Measurements from ENCODE around the gene SATB1.

The SATB1 gene

GRCh38 chr3:18355832-18356231, 69.3 kb downstream of the SATB1 start:
- no peaks in the 10 kb centered on the region for H3K9me3 ChIP-seq (replicated peaks in 1 of 2; ENCODE audit: control insufficient read depth in 2 of 2, insufficient read depth in 1 of 2, low read depth in 1 of 2, low read length in 2 of 2)
- no peak overlapping the region for H4K91ac ChIP-seq (ENCODE audit: low read depth, low read length, poor library complexity)
- no peak overlapping the region for H3K23ac ChIP-seq (ENCODE audit: low read depth, low read length, poor library complexity)
- no peak overlapping the region for H2BK5ac ChIP-seq (ENCODE audit: low read length)
- H2BK120ac ChIP-seq (ENCODE audit: low read depth, low read length), result no peak overlapping the region
- H2BK12ac ChIP-seq (ENCODE audit: low read length), result no peak overlapping the region
- no peak overlapping the region for H3K27ac ChIP-seq (replicated peaks; ENCODE audit: low read length)
- no peaks in the 10 kb centered on the region for H3K79me1 ChIP-seq (ENCODE audit: low read depth, low read length)
- H2AK5ac ChIP-seq (ENCODE audit: low read depth, low read length), result no peak overlapping the region
- no peak for DNase-seq (ENCODE audit: low spot score)
- no peak overlapping the region for H3K4me3 ChIP-seq (ENCODE audit: low read length in 2 of 2)
- H3K4me1 ChIP-seq (ENCODE audit: control insufficient read depth in 2 of 2, insufficient read depth in 1 of 2, low read depth in 1 of 2, low read length in 2 of 2), result peaks cover 0 to 7% of the 10 kb centered on the region in 2 donors
- no peak overlapping the region for H2AFZ ChIP-seq (ENCODE audit: low read length)
- no peak overlapping the region for H3K4ac ChIP-seq (ENCODE audit: low read length)
- no peak overlapping the region for H4K8ac ChIP-seq (ENCODE audit: low read depth, low read length)
- no peak overlapping the region for H2BK15ac ChIP-seq (ENCODE audit: low read length)
- H3K14ac ChIP-seq (ENCODE audit: low read length), result no peak overlapping the region
- H3K4me2 ChIP-seq (ENCODE audit: insufficient read depth, low read length, poor library complexity, severe bottlenecking), result no peak overlapping the region
- H3K18ac ChIP-seq (ENCODE audit: low read length), result no peak overlapping the region
- no peak overlapping the region for H3K9ac ChIP-seq (ENCODE audit: low read depth, low read length, poor library complexity)
- H3K27me3 ChIP-seq (ENCODE audit: control insufficient read depth in 3 of 3, insufficient read depth in 3 of 3, low read depth in 1 of 3, low read length in 3 of 3), result no peaks in the 10 kb centered on the region
- H3K36me3 ChIP-seq (replicated peaks in 1 of 2; ENCODE audit: control insufficient read depth in 2 of 2, insufficient read depth in 2 of 2, low read length in 2 of 2), result peaks cover 0 to 2% of the 10 kb centered on the region in 2 donors
- no CpG with 5 or more reads among the region's 2 CpGs for WGBS, 2 donors (ENCODE audit: extremely low coverage in 2 of 2, insufficient read length in 2 of 2, insufficient replicate concordance in 1 of 2)

- H2AK5ac ChIP-seq (ENCODE audit: low read depth, low read length), result no peak overlapping the region
- no peaks in the 10 kb centered on the region for H3K79me1 ChIP-seq (ENCODE audit: low read depth, low read length)
- H3K27me3 ChIP-seq (ENCODE audit: control insufficient read depth in 3 of 3, insufficient read depth in 3 of 3, low read depth in 1 of 3, low read length in 3 of 3), result no peaks in the 10 kb centered on the region
- H3K27ac ChIP-seq (replicated peaks; ENCODE audit: low read length), result no peak overlapping the region
- H2BK120ac ChIP-seq (ENCODE audit: low read depth, low read length), result no peak overlapping the region
- H2BK12ac ChIP-seq (ENCODE audit: low read length), result no peak overlapping the region
- no peak overlapping the region for H2BK5ac ChIP-seq (ENCODE audit: low read length)
- no peaks in the 10 kb centered on the region for H3K9me3 ChIP-seq (replicated peaks in 1 of 2; ENCODE audit: control insufficient read depth in 2 of 2, insufficient read depth in 1 of 2, low read depth in 1 of 2, low read length in 2 of 2)
- no peak overlapping the region for H3K4ac ChIP-seq (ENCODE audit: low read length)
- no peak overlapping the region for H3K18ac ChIP-seq (ENCODE audit: low read length)
- no peak overlapping the region for H2AFZ ChIP-seq (ENCODE audit: low read length)
- H3K14ac ChIP-seq (ENCODE audit: low read length), result no peak overlapping the region
- no peak for DNase-seq (ENCODE audit: low spot score)
- H3K23ac ChIP-seq (ENCODE audit: low read depth, low read length, poor library complexity), result no peak overlapping the region
- no peak overlapping the region for H4K8ac ChIP-seq (ENCODE audit: low read depth, low read length)
- no CpG with 5 or more reads among the region's 5 CpGs for WGBS, 2 donors (ENCODE audit: extremely low coverage in 2 of 2, insufficient read length in 2 of 2, insufficient replicate concordance in 1 of 2)
- peaks cover 0 to 7% of the 10 kb centered on the region in 2 donors for H3K4me1 ChIP-seq (ENCODE audit: control insufficient read depth in 2 of 2, insufficient read depth in 1 of 2, low read depth in 1 of 2, low read length in 2 of 2)
- no peak overlapping the region for H4K91ac ChIP-seq (ENCODE audit: low read depth, low read length, poor library complexity)
- no peak overlapping the region for H3K9ac ChIP-seq (ENCODE audit: low read depth, low read length, poor library complexity)
- H3K4me3 ChIP-seq (ENCODE audit: low read length in 2 of 2), result no peak overlapping the region
- H3K36me3 ChIP-seq (replicated peaks in 1 of 2; ENCODE audit: control insufficient read depth in 2 of 2, insufficient read depth in 2 of 2, low read length in 2 of 2), result peaks cover 0 to 2% of the 10 kb centered on the region in 2 donors
- no peak overlapping the region for H3K4me2 ChIP-seq (ENCODE audit: insufficient read depth, low read length, poor library complexity, severe bottlenecking)
- no peak overlapping the region for H2BK15ac ChIP-seq (ENCODE audit: low read length)
Measured at GRCh38 chr3:18354701-18355100, 70.4 kb downstream of the SATB1 start.

- Histone ChIP-seq H2AFZ (ENCODE audit: low read length) (no peak overlapping the region), H3K79me1 (ENCODE audit: low read depth, low read length) (no peaks in the 10 kb centered on the region), H3K14ac (ENCODE audit: low read length) (no peak overlapping the region), H3K4me1 (ENCODE audit: control insufficient read depth in 2 of 2, insufficient read depth in 1 of 2, low read depth in 1 of 2, low read length in 2 of 2) (peaks cover 0 to 7% of the 10 kb centered on the region in 2 donors), H2BK15ac (ENCODE audit: low read length) (no peak overlapping the region), H4K8ac (ENCODE audit: low read depth, low read length) (no peak overlapping the region), H2BK120ac (ENCODE audit: low read depth, low read length) (no peak overlapping the region), H3K36me3 (replicated peaks in 1 of 2; ENCODE audit: control insufficient read depth in 2 of 2, insufficient read depth in 2 of 2, low read length in 2 of 2) (peaks cover 2 to 4% of the 10 kb centered on the region in 2 donors), H2BK5ac (ENCODE audit: low read length) (no peak overlapping the region), H3K18ac (ENCODE audit: low read length) (no peak overlapping the region), H3K9ac (ENCODE audit: low read depth, low read length, poor library complexity) (no peak overlapping the region), H3K4me2 (ENCODE audit: insufficient read depth, low read length, poor library complexity, severe bottlenecking) (no peak overlapping the region), H2BK12ac (ENCODE audit: low read length) (no peak overlapping the region), H2AK5ac (ENCODE audit: low read depth, low read length) (no peak overlapping the region), H3K23ac (ENCODE audit: low read depth, low read length, poor library complexity) (no peak overlapping the region), H4K91ac (ENCODE audit: low read depth, low read length, poor library complexity) (no peak overlapping the region), H3K27ac (replicated peaks; ENCODE audit: low read length) (no peak overlapping the region), H3K27me3 (ENCODE audit: control insufficient read depth in 3 of 3, insufficient read depth in 3 of 3, low read depth in 1 of 3, low read length in 3 of 3) (no peaks in the 10 kb centered on the region), H3K9me3 (replicated peaks in 1 of 2; ENCODE audit: control insufficient read depth in 2 of 2, insufficient read depth in 1 of 2, low read depth in 1 of 2, low read length in 2 of 2) (no peaks in the 10 kb centered on the region), H3K4me3 (ENCODE audit: low read length in 2 of 2) (no peak overlapping the region), H3K4ac (ENCODE audit: low read length) (no peak overlapping the region)
- DNase-seq (ENCODE audit: low spot score), result no peak
- WGBS, 2 donors (ENCODE audit: extremely low coverage in 2 of 2, insufficient read length in 2 of 2, insufficient replicate concordance in 1 of 2), result no CpG with 5 or more reads among the region's 12 CpGs
Measured at GRCh38 chr3:18351823-18352744, 73.1 kb downstream of the SATB1 start.

- H3K9ac ChIP-seq (ENCODE audit: low read depth, low read length, poor library complexity), result no peak overlapping the region
- no peaks in the 10 kb centered on the region for H3K79me1 ChIP-seq (ENCODE audit: low read depth, low read length)
- H3K4me2 ChIP-seq (ENCODE audit: insufficient read depth, low read length, poor library complexity, severe bottlenecking), result no peak overlapping the region
- peak overlapping the region in 1 of 2 donors; percentile 9 for H3K4me3 ChIP-seq (ENCODE audit: low read length in 2 of 2)
- H2AK5ac ChIP-seq (ENCODE audit: low read depth, low read length), result no peak overlapping the region
- no peaks in the 10 kb centered on the region for H3K27me3 ChIP-seq (ENCODE audit: control insufficient read depth in 3 of 3, insufficient read depth in 3 of 3, low read depth in 1 of 3, low read length in 3 of 3)
- no peak overlapping the region for H2BK5ac ChIP-seq (ENCODE audit: low read length)
- no CpG with 5 or more reads among the region's 5 CpGs for WGBS, 2 donors (ENCODE audit: extremely low coverage in 2 of 2, insufficient read length in 2 of 2, insufficient replicate concordance in 1 of 2)
- no peaks in the 10 kb centered on the region for H3K9me3 ChIP-seq (replicated peaks in 1 of 2; ENCODE audit: control insufficient read depth in 2 of 2, insufficient read depth in 1 of 2, low read depth in 1 of 2, low read length in 2 of 2)
- no peak overlapping the region for H3K4ac ChIP-seq (ENCODE audit: low read length)
- no peak overlapping the region for H3K27ac ChIP-seq (replicated peaks; ENCODE audit: low read length)
- H3K23ac ChIP-seq (ENCODE audit: low read depth, low read length, poor library complexity), result no peak overlapping the region
- no peak overlapping the region for H2BK12ac ChIP-seq (ENCODE audit: low read length)
- no peak for DNase-seq (ENCODE audit: low spot score)
- H2BK15ac ChIP-seq (ENCODE audit: low read length), result no peak overlapping the region
- no peak overlapping the region for H2BK120ac ChIP-seq (ENCODE audit: low read depth, low read length)
- peak overlapping the region; percentile 35 for H3K18ac ChIP-seq (ENCODE audit: low read length)
- no peak overlapping the region for H3K14ac ChIP-seq (ENCODE audit: low read length)
- peaks cover 2 to 4% of the 10 kb centered on the region in 2 donors for H3K36me3 ChIP-seq (replicated peaks in 1 of 2; ENCODE audit: control insufficient read depth in 2 of 2, insufficient read depth in 2 of 2, low read length in 2 of 2)
- H2AFZ ChIP-seq (ENCODE audit: low read length), result no peak overlapping the region
- H4K8ac ChIP-seq (ENCODE audit: low read depth, low read length), result no peak overlapping the region
- H3K4me1 ChIP-seq (ENCODE audit: control insufficient read depth in 2 of 2, insufficient read depth in 1 of 2, low read depth in 1 of 2, low read length in 2 of 2), result peaks cover 0 to 7% of the 10 kb centered on the region in 2 donors
- H4K91ac ChIP-seq (ENCODE audit: low read depth, low read length, poor library complexity), result no peak overlapping the region
Measured at GRCh38 chr3:18351069-18351628, 74.0 kb downstream of the SATB1 start.
